Upper lobe of left lung (tissue), 4 donors: ENCODE measurements around the gene SEMA3A.

ENCODE experiments used
- EP300 ChIP-seq, 4 donors: sonication (generic); formaldehyde crosslinking; IDR thresholded peaks; one replicate each; pipeline ENCODE4 v1.5.1; 2017; ENCODE audit warnings: antibody characterized with exemption in 4 of 4, control low read depth in 2 of 4
- POLR2A ChIP-seq, 4 donors: fragments of 450-650 bp; IDR thresholded peaks; one replicate each; pipeline ENCODE4 v1.5.1; 2016 to 2017; ENCODE audit warnings: antibody characterized with exemption in 4 of 4, mild to moderate bottlenecking in 2 of 4

DNA sequence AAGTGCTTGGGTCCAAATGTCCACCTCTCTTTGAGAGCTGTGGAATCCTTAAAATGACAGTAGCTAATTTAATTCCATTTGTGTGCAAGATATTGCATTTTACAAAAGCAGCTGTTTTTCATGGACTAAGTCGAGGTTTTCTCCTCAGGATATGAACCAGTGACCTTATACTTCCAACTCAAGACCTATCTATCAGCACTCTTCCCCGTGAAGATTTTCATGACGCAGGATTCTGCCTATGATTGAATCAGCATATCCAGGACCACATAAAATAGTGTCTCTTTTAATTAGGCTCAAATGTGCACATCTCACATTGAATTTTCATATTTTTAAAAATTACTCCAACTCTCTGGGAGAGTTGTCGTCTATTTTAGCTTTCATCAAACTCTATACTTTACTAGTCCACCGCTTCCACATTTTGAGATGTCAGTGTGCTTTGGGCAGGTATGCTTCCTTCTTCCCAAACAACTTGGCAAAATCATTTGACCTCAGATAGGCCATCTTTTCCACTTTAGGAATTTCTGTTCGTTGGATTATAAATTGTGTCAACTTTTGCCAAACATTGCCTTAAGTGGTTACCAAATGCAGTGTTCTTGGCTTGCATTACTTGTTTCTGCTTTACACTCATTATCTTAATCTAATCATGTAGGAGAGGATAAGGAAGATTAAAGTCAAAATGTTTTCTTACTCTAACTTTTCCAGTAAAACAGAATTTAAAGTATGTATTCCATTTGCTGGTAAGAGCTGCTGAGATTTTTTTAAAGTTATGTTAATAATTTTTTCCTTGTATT is 39.4 kb downstream of the SEMA3A start:
- TF ChIP-seq EP300 (IDR thresholded peaks at IDR 0.05) (no peak), POLR2A (IDR thresholded peaks at IDR 0.05) (no peak)
